HG02970 (cell line): ENCODE data around the gene PAEP.

Experiments
- ATAC-seq: cut with Tn5 transposase; IDR thresholded peaks from one replicate; pipeline ENCODE4 v1.9.1; 2021; ENCODE audit warnings: mild to moderate bottlenecking, moderate library complexity, moderate number of reproducible peaks; ENCODE audit not compliant: unreplicated experiment, low FRiP score

Gene PAEP

GRCh38 chr9:135590486-135591079 lies 29.0 kb downstream of the PAEP start:
- no peak for ATAC-seq

- ATAC-seq: no peak
Measured at GRCh38 chr9:135591506-135592330, 30.2 kb downstream of the PAEP start.

- no peak for ATAC-seq
Measured at GRCh38 chr9:135592331-135592590, 30.7 kb downstream of the PAEP start.

GRCh38 chr9:135592625-135593024 lies 31.1 kb downstream of the PAEP start:
- ATAC-seq: no peak

- ATAC-seq: no peak
Measured at GRCh38 chr9:135596211-135596610, 34.7 kb downstream of the PAEP start.

GRCh38 chr9:135600296-135600817 lies 38.8 kb downstream of the PAEP start:
- ATAC-seq: no peak

- ATAC-seq: no peak
Measured at GRCh38 chr9:135601988-135602387, 40.4 kb downstream of the PAEP start.

- ATAC-seq: no peak
Measured at GRCh38 chr9:135602789-135603481, 41.4 kb downstream of the PAEP start.

- no peak for ATAC-seq
Measured at GRCh38 chr9:135604437-135605237, 43.1 kb downstream of the PAEP start.

- ATAC-seq: no peak
Measured at GRCh38 chr9:135605238-135605781, 43.8 kb downstream of the PAEP start.

- ATAC-seq: no peak
Measured at GRCh38 chr9:135606885-135607259, 45.3 kb downstream of the PAEP start.

- ATAC-seq: no peak
Measured at GRCh38 chr9:135607401-135608293, 46.1 kb downstream of the PAEP start.

GRCh38 chr9:135608294-135608998 lies 46.9 kb downstream of the PAEP start:
- ATAC-seq: no peak

GRCh38 chr9:135608999-135609317 lies 47.4 kb downstream of the PAEP start:
- no peak for ATAC-seq

- no peak for ATAC-seq
Measured at GRCh38 chr9:135609366-135609955, 47.9 kb downstream of the PAEP start.

- ATAC-seq: no peak
Measured at GRCh38 chr9:135610290-135611141, 49.0 kb downstream of the PAEP start.

- ATAC-seq: no peak
Measured at GRCh38 chr9:135611142-135611874, 49.8 kb downstream of the PAEP start.
